HG03103 (cell line): ENCODE data around the gene PCDH19.
"Not testable (repeated sequence)": the region's sequence is repeated elsewhere in the genome, so short reads cannot be mapped to it uniquely, and the experiment has no call there.

ENCODE experiments used
- ATAC-seq: cut with Tn5 transposase; IDR thresholded peaks from one replicate; pipeline ENCODE4 v1.9.1; 2021; ENCODE audit warnings: low read depth; ENCODE audit not compliant: unreplicated experiment

The PCDH19 gene, protein sequence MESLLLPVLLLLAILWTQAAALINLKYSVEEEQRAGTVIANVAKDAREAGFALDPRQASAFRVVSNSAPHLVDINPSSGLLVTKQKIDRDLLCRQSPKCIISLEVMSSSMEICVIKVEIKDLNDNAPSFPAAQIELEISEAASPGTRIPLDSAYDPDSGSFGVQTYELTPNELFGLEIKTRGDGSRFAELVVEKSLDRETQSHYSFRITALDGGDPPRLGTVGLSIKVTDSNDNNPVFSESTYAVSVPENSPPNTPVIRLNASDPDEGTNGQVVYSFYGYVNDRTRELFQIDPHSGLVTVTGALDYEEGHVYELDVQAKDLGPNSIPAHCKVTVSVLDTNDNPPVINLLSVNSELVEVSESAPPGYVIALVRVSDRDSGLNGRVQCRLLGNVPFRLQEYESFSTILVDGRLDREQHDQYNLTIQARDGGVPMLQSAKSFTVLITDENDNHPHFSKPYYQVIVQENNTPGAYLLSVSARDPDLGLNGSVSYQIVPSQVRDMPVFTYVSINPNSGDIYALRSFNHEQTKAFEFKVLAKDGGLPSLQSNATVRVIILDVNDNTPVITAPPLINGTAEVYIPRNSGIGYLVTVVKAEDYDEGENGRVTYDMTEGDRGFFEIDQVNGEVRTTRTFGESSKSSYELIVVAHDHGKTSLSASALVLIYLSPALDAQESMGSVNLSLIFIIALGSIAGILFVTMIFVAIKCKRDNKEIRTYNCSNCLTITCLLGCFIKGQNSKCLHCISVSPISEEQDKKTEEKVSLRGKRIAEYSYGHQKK (N-terminal part only)

DNA sequence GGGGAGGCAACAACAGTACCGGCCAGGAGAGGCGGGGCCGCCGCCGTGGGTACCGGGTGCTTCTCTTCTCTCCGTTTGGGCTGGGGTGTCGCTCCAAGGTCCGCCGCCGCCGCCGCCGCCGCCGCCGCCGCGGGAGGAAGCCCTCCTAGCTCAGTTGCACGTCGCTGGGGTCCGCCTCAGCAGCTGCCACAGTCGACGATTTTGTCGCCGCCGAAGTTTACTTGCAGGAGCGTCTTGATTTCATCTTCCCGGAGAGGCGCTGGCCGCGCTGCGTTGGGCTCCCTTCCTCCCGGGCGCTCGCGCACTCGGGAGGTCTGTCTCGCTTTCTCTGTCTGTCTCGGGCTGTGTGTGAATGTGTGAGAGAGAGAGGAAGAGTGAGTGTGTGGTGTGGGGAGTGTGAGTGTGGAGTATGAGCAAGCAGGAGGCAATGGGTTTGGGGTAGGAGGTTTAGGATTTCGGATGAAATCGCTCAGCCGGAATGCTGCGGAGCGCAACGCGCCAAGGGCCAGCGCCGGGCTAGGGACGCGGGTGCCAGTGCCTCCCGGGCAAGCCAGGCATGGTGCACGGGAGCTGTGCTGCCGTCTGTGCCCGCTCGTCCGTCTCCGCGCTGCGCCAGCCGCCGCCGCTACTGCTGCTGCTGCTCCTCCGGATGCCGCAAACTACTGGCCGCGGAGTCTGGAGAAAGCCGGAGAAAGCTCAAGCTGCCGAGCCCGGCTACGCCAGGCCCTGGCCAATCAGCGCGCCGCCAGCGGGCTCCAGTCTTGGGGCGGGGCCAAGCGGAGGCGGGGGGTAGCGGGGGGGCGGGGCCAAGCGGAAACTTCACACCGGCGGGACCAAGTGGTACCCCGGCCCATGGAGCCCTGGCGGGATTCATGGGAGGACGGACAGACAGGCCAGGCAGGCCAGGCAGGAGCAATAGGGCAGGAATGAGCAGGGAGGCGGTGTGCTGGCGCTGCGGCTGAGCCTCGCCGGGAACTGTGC lies at the start of gene PCDH19:
PCDH19 (minus strand) TSS at position 664 of the 981 bp plus-strand sequence. CDS start 1,676 bp downstream, outside the sequence.
- peak; percentile 64 for ATAC-seq

DNA sequence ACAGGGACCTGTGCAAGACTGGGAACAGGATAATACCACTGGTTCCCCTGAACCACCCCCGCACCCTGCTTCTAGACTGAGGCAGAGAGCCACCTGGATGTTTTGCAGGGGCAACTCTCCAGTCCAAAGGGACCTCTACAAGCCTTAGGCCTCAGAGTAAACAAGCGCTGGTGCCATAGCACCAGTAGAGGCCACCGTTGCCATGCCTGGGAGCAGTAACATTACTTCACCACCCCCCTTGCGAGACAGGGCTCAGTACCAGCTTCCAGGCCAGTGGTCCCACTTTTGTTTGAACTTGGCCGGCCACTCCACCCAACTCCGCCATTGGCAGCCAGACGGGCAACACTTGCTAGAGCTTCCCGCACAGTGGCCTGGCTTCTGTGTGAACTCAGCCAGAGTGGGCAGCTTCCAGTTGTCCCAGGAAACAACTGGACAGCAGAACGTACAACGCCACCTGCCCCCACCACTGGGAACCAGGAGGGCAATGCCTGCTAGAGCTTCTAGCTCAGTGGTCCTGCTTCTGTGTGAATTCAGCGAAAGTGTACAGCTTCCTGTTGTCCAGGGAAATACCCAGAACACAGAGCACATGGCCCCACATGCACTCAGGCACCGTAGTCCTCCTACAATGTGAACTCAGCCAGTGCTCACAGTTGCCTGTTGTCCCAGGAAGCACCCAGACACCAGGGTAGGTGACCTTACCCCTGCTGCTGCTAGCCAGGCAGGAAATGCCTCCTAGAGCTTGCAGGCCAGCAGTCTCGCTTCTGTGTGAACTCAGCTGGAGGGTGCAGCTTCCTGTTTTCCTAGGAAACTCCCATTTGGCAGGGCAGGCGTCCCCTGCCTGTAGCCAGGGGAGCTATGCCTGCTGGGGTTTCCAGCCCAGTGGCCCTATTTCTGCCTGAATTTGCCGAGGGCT lies 39.9 kb upstream of the PCDH19 start:
- no peak for ATAC-seq

DNA sequence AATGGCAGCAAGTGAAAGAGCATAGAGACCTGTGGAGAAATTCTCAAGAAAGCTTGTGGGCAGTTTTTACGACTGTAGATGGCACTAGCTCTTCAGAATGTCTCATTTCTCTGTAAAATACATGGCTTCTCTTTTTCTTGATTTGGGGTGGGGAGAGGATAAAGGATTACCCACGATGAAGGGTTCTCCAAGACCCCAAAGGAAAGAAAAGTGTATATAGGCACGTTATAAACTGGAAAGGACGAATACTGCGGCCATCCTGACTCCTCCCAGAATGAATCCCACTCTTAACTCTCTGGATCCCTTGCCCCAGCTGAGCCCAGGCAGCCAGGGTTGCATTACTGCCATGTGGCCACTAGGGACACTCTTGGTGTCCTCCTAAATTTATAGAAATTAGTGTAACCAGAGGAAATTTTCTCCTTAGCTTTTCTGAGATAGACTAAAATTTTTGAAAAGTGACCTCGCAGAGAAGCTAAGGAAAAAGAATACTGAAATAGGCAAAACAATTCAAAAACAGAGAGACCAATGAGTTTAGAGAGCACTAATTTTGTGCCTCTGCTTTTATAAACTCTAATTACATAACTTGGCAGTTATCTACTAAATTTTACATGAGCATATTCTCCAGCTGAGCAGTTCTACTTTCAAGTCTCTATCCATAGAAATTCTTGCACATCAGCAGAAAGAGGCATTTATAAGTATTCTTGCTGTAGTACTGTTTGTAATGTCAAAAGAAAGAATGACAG lies 37.8 kb upstream of the PCDH19 start:
- ATAC-seq, result no peak

DNA sequence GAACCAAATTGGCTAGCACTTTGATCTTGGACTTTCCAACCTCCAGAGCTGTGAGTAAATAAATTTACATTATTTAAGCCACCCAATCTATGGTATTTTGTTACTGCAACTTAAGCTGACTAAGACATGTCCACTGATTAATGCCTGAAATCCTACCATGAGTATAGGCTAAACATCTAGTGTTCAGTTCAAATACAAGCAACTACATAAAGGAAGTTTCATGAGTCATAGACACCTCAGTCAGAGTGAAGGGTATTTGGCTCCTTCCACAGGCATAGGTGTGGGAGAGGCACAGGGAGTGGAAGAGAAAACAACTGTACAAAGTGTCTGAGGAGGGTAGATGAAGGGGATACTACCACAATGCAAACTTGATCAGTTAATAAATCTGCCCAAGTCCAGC lies 35.5 kb upstream of the PCDH19 start:
- ATAC-seq, result no peak

DNA sequence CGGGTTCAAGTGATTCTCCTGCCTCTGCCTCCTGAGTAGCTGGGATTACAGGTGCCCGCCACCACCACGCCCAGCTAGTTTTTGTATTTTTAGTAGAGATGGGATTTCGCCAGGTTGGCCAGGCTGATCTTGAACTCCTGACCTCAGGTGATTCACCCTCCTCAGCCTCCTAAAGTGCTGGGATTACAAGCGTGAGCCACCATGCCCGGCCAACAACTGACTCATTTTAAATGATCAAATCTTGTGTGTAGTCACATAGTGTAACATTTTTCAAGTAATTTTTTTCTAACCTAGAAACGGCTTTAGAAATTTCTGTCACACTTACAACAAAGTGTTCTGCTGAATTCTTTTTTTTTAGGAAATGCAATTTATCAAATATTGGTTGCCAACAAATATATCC lies 31.2 kb upstream of the PCDH19 start:
- ATAC-seq, result not testable (repeated sequence)

DNA sequence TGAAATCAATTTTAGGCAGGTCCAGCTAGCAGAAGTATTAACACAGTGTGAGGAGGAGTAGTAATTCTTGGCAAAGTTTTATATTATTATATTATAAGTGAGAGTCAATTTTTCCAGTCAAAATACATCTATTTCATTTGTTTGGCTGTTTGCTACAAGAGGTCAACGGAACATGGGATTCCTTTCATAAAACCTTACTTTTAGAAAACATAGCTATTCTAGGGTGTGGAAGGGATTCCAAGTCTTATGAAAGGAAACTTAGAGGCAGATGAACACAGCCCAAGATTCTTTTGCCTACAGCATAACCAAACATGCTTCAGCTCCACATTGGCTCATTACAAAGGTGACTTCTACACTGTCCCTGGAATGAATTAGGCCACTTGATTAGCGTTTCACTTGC lies 29.9 kb upstream of the PCDH19 start:
- ATAC-seq, result no peak

DNA sequence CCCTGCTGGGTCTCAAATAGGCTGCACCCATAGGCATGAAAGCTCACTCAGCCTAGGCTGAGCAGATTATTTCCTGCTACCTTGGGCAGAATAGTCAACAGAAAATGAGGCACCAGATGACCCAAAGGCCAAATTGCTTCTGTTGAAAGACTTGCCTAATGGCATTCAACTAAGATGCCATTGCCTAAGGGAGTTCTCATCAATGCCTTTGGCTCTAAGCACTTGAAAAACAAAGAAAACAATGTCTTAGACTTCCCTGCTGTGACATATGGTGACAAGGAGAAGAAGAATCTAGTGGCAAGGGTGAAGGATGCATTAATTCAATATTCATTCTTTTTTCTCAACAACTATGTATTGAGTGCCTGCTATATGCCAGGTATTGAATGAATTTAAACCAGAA lies 25.7 kb upstream of the PCDH19 start:
- ATAC-seq, result no peak

DNA sequence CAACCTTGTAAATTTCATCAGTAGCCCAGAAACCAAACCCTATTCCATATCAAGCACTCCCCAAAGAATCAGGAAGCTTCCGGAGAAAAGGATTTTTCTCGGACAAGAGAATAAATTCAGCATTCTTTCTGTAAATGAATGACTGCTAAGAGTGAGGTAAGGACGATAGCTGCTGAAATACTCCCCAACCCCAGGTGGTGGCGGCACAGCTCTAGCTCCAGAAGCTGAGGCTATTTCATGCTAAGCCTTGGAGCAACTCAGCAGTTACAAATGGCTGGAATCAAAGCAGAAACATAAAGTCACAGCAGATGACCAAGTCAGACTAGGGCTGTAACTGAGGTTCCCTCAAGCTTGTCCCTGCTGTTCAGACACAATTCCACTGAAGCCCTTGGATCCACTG lies 13.9 kb upstream of the PCDH19 start:
- ATAC-seq, result no peak

DNA sequence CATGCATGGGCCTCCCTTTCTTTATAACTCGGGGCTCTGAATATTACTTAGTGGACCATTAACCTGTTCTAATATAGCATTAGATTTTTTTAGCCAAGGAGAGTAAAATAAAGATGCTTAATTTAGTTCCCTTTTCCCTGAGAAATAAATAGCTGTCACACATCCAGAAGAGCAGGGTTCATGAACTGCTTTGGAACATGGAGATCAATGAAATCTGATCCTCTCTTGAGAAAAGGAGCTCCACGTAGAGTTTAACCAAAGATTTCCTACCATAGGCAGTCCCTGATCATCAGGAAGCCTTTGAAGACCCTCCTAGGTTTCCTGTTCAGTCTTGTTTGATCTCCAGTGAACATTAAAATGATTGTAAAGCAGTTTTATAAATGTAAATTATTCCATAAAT lies 8.5 kb upstream of the PCDH19 start:
- ATAC-seq, result no peak

DNA sequence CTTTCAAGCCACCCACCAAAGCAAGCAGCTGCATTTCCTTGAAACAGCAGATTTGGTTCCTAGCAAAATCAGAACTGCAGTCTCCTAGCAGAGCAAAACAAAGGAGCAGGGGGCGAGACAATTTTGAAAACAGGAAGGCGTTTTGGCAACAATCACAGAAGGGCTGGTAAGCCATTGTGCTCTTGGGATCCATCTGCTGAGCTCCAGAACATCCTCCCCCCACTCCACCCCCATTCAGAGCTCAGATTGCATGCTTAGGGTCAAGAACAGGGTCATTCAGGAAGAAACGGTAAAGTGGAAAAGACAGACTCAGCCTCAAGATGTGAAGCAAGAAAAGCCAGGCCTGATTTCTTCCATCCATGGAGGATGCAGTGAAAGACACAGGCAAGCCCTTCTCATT lies 7.6 kb upstream of the PCDH19 start:
- no peak for ATAC-seq

DNA sequence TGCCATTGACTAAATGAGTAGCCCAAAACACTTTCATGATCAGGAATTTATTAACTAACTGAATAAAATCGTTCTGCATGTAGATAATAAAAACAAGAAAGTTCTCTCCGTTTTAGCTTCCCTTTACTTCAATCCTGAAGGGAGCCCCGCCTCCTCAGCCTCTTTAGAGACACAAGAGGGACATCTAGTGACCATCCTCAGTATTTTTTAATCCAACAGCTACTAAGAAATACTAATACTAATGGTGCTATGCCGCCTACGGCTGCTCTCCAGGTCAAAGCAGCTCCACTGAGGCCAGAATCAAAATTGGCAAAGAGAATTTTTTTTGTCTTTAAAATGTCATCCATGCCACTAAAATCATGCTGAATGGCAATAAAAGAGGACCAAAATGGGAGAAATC lies 3.2 kb upstream of the PCDH19 start:
- peak; percentile 61 for ATAC-seq

DNA sequence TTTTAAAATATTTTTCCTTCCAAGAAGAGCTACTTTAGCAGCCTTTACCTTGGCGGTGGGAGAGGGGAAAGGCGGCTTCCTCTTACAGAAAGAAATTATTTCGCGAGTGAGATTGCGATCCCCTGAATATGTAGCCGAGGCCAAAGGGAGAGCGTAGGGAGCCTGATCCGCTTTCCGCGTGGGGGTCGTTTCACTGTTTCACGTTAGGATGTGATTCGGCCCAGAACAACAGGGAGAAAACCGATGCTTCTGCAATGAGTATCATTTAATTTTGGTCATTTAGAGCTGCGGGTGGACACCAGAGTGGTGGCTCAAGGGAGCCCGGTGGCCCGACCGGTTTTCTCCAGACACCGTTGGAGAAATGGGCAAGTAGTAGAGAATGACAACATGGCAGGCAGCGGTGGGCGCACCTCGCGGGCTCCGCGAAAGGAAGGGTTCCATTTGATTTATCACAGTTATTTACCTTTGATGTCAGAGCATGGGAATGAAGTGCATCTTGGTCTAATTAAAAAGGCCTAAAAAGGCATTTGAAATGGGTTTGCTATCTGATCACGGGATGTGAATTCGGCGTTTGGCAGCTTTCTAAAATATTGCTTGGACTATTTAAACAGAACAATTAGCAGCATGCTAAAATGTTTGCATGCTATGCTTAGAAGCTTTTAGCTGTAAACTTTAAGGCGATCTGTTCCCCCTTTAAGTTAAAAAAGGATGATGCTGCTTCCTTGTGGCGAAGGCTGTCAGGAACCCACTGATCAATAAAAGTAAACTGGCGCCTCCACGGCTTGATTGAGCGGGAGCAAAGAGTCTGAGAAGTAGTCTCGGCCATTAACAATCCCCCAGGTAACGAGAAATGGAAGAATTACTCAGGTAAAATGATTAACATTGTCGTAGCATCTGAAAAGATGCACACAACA lies 2.0 kb upstream of the PCDH19 start:
- no peak for ATAC-seq

DNA sequence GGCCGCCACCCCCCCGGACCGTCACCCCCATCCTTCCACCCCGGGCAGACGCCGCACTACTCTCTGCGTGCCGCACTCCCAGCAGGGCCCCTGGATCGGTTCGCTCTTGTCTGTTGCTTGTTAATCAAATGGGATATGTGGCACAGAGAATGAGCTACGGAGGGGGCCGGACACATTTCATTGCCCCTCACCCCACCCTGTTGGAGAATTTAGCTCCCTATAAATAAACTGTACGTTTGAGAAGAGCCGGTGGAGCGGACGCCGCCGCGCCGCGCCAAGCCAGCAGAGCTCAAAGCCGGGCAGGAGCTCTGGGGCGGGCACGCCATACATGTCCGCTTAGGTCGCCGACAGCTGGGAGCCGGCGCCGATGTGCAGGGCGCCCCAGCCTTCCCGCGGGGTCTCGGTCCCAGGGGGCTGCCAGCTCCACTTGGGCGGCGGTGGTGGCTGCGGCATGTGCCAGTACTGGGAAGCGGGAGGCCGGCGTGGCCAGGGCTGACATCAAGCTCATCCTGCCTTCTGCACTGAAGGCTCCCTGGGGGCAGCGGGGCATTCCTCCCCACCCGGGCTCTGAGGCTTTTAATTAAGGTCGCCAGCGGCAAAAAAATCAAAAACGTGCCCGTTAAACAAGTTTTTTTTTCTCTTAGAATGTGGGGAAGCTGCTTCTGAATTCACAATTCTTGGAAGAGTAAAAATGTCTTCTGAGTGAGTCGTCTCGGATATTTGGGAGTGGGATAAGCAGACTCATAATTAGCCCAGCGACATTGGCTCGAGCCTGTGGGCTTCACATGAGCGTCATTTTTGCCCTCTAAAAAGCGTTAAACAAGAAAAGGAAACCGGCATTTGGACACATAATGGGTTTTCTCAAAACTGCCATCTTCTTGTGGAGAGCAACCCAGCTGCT lies 1.1 kb upstream of the PCDH19 start:
- no peak for ATAC-seq

DNA sequence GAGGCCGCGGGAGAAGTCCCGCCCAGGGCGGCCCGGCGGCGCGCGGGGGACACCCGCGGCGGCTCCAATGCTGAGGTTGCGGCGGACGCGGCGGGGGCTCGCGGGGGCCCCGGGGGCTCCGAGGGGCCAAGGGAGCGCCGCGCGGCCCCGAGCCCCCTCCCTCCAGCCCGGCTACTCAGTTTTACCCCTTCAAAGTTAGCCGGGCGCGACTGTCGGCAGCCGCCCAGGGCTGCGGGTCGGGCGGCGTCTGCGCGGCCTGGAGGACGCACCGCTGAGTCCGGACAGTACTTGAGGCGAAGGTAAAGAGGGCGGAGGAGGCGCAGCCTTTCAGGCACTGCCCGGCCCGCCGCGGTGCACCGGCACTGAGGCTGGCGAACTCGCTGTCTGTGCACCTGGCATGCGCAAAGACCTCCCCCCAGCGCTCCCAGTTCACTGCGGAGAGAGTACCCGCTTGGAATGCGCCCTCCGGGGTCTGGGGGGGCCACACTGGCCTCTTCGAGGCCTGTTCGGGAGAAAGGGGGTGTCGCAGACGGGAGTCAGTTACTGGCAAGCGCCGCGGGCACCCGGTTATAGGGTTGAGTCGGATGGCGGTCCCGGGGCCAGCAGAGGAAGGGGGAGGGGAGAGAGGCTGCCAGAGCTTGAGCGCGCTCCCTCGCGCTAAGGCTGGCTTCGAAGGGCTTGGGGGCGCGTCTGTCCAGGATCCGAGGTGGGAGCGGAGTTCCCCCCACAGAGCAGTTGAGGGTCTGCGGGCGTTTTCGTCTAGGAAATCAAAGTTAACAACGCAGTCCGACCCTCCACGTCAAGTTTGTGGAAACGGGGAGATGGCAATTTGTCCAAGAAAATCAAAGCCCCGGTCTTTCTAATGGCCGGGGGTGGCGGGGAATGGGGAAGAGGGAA lies 1.1 kb downstream of the PCDH19 start:
- ATAC-seq, result no peak

DNA sequence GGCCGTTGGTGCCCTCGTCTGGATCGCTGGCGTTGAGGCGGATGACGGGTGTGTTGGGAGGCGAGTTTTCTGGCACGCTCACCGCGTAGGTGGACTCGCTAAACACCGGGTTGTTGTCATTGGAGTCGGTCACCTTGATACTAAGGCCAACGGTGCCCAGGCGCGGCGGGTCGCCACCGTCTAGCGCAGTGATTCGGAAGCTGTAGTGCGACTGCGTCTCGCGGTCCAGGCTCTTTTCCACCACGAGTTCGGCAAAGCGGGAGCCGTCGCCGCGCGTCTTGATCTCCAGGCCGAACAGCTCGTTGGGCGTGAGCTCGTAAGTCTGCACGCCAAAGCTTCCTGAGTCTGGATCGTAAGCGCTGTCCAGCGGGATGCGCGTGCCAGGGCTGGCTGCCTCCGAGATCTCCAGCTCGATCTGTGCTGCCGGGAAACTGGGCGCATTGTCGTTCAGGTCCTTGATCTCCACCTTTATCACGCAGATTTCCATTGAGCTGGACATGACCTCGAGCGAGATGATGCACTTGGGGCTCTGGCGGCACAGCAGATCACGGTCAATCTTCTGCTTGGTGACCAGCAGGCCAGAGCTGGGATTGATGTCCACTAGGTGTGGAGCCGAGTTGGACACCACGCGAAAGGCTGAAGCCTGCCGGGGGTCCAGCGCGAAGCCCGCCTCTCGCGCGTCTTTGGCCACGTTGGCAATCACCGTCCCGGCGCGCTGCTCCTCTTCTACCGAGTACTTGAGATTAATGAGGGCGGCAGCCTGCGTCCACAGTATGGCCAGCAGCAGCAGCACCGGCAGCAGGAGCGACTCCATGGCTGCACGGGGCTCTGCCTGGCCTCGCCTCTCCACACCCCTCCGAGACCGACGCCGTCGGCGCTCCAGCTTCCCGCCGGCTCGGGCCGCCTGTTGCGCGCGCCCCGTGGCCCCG lies 2.0 kb downstream of the PCDH19 start:
- no peak for ATAC-seq
